Keratinocyte (primary cell): ENCODE results near the gene LUZP1.

Source experiments
- EZH2 ChIP-seq: IDR thresholded peaks from one replicate; pipeline ENCODE4 v1.6.1; 2012; ENCODE audit warnings: inconsistent platforms, mild to moderate bottlenecking, low read length, moderate library complexity
- TF ChIP-seq, protein P1 (sequence below), 3 experiments: IDR thresholded peaks in 1 of 3; conservative IDR thresholded peaks in 1 of 3; optimal IDR thresholded peaks in 1 of 3; 2 replicates in 2 of 3; 3 replicates in 1 of 3; pipeline versions ENCODE3 to v1.5.1; 2011; ENCODE audit warnings: low read length in 3 of 3, mild to moderate bottlenecking in 3 of 3, moderate library complexity in 2 of 3, control low read depth in 1 of 3, inconsistent platforms in 1 of 3; ENCODE audit not compliant: insufficient read depth in 2 of 3; ENCODE audit errors: extremely low read depth in 1 of 3

DNA sequence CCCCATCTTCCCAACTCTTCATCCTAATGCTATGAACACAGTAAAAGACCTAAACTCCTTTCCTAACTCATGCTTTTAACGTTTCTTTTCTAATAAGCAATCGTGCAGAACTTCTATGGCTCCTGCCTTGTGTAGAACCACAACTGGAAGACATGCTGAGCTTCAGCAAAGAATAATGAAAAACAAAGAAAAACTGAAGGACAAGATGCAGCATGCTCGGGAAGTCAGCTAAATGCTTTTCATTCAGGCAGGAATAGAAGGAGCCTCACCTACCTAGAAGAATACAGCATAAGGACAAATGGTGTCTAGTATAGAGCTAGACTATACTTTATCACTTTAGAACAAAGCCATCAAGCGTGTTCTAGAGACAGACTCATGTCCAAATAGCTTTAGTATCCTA is 45.9 kb downstream of the LUZP1 start:
- TF ChIP-seq, protein P1, sequence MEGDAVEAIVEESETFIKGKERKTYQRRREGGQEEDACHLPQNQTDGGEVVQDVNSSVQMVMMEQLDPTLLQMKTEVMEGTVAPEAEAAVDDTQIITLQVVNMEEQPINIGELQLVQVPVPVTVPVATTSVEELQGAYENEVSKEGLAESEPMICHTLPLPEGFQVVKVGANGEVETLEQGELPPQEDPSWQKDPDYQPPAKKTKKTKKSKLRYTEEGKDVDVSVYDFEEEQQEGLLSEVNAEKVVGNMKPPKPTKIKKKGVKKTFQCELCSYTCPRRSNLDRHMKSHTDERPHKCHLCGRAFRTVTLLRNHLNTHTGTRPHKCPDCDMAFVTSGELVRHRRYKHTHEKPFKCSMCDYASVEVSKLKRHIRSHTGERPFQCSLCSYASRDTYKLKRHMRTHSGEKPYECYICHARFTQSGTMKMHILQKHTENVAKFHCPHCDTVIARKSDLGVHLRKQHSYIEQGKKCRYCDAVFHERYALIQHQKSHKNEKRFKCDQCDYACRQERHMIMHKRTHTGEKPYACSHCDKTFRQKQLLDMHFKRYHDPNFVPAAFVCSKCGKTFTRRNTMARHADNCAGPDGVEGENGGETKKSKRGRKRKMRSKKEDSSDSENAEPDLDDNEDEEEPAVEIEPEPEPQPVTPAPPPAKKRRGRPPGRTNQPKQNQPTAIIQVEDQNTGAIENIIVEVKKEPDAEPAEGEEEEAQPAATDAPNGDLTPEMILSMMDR (optimal IDR thresholded peaks at IDR 0.05 in 1 of 3, IDR thresholded peaks at IDR 0.05 in 1 of 3, conservative IDR thresholded peaks at IDR 0.05 in 1 of 3; ENCODE audit: extremely low read depth in 1 of 3, insufficient read depth in 2 of 3, low read length in 3 of 3) = no peak
- TF ChIP-seq EZH2 = no peak
